GM18511 (cell line): ENCODE results near the gene PCED1B.

Experiments
- ATAC-seq: cut with Tn5 transposase; IDR thresholded peaks from one replicate; pipeline ENCODE4 v1.9.1; 2021; ENCODE audit warnings: mild to moderate bottlenecking, moderate library complexity; ENCODE audit not compliant: unreplicated experiment

The PCED1B gene

DNA sequence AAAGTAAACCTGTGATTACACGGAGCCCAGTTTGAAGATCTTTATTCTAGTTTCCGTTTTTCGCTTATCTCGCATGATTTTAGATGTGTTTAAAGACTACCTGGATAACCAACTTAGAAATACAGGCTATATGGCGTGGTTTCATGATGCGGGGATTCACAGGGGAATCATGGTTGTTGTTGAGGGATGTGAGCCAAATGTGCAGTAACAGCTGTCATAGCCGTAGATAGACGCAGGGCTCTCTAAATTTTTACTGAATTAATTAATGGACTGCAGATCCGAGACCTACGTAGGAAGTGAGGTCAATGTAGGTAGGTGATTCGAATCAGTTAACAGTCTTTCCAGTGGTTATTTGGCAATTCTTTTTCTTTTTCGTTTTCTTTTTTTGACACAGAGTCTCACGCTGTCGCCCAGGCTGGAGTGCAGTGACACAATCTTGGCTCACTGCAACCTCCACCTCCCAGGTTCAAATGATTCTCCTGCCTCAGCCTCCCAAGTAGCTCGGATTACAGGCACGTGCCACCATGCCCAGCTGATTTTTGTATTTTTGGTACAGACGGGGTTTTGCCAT, 145.2 kb downstream of the PCED1B start:
- no peak for ATAC-seq

DNA sequence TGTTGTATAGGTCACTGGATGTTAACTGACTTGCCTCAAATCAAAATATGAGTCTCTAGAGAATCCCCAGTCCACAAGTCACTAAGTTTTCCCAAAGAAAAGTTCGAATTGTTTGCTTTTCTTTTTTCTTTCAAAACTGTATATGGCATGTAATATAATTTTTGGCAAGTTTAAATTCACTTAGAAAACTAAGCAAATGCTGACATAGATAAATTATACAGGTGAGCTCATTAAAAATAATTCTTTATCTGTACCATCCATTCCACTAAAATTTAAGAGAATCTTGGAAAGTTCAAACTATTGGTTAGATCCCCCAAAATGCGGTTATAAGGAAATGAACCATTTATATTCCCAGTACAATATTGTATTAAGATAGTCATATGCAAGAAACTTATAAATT, 145.9 kb downstream of the PCED1B start:
- ATAC-seq: no peak

- no peak for ATAC-seq
These were observed 146.8 kb downstream of the PCED1B start for GRCh38 chr12:47226199-47226598.

GRCh38 chr12:47228802-47229201, 149.4 kb downstream of the PCED1B start:
- no peak for ATAC-seq

DNA sequence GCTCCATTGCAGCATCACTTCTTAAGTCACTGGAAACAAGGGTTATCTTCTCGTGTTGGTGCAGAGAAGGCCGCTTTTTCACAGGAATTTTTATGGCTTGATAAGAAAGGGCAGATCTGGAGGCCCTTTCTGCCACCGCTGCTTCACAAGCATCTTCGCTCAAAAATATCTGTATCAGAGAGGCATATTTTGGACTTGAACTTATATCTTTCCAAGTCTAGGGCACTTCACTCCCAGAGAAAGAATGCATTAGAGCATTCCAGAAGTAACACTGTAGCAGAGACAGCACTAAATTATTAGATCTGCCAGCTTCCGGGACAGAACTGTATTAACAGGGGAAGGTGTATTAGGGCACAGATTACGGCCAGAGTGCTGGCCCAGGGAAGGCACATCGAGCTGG, 152.0 kb downstream of the PCED1B start:
- no peak for ATAC-seq

DNA sequence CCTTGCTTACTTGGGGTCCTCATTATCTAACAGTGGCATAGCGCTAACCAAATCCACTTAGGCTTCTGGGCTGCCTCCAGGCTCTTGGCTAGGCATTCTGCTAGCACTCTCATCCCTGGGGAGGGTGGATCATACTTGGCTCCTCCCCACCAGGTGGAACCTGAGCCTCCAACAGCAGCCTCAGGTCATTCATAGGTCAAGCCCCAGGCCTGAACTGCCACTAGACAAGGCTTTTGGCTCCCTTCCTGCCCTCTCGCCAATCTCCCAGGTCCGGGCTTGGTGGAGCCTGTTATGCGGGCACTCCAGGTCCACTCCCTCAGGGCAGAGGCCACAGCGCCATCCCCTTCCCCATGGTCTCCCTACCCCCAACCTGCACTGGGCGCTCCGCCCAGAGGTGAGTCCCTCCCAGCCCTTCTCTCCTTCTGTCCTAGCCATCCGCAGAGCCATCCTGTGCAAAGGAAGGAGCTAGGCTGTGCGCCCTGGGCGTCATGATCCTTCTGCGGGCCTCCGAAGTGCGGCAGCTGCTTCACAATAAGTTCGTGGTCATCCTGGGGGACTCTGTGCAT, 155.2 kb downstream of the PCED1B start:
- ATAC-seq: no peak

- ATAC-seq: no peak
These were observed 156.0 kb downstream of the PCED1B start for GRCh38 chr12:47235258-47236040.

DNA sequence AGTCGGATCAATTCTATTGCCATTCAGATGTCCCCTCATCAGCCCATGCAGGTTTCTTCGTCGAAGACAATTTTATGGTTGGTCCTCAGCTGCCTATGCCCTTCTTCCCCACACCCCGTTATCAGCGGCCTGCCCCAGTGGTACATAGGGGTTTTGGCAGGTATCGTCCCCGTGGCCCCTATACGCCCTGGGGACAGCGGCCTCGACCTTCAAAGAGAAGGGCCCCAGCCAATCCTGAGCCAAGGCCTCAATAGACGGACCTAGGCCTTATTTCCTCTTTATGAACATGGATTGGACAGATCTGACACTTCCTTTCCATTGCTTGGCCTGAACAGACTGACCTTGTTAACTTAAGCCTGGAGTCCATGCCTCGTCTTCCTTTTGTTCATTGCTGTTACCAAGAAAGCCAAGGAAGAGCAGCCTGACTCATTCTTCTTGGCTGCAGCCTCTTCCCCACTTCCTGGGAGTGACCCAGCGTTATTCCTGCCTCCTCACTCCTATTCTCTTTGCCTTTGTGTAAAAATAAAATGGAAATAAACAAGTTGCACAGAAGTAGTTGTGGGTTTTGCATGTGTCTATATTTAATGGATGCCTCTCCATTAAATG, 156.8 kb downstream of the PCED1B start:
- no peak for ATAC-seq

DNA sequence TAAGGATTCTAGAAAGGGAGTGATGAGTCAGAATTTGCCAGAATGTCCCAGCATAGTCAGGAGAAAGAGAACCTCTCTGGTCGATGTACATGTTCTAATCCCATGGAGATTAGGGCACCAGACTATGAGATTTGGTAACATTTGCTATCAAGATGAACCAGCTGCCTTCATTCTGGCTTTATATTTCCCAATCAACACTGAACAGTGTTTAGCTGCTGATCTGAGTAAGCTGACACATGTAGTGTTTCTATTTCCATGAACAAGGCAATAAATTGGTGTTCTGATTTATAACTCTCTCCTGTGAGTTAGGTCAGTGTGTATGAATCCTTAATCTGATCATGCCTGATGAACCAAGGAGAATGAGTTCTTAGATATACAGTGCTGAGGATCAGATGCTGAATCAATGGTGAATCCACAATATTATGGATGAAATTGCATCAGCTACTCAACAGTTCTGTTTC, 158.4 kb downstream of the PCED1B start:
- ATAC-seq: no peak

DNA sequence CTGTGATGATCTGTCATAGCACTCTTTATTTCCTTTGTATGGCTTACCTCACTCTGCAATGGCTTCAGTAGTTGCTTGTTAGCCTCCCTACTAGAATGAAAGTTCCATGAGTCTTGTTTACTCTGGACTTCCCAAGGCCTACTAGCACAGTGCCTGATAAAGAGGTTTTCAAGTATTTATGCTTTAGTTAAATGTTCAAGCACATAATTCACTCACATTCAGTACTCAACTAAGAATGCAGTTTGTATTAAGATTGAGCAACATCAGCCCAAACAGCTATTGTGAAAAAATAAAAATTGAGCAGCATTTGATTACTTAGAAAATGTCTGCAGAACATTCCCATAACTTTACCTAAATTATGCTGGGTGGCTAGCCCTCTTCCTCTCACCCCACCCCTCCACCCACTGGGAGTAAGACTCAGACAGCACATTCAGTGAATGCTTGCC, 159.3 kb downstream of the PCED1B start:
- ATAC-seq: no peak

DNA sequence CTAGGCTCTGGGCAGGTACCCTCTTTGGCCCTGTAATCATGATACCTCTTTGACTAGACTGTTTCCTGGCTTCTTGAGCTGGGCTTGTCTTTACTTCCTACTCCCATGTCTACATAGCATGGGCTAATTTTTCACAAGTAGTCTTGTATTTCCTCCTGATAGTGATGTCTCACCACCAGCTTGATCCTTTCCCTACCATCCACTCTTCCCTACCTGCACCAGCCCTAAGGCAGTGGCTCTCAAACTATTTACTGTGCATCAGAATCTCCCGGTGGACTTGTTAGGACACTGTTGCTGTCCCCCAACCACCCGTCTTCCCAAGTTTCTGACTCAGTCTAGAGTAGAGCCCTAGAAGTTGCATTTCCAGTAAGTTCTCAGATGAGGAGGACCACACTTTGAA, 163.0 kb downstream of the PCED1B start:
- ATAC-seq: no peak

DNA sequence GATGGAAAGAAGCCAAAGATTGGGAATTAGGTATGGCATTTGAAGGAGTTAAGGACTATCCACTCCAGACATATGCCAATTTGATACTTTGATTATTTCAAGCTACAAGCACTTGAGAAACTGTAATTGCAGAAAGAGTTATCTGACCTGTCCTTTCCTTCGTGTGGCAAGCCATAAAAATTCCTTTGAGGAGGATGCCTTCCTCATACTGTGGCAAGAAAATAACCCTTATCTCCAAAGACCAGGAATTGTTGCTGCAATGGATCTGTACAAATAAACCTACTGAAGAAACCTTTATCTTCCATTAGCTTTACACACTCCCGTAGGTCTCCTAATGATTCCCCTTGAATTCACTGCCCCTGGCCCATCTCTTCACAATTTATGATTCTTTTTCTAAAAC, 165.4 kb downstream of the PCED1B start:
- ATAC-seq: no peak

- no peak for ATAC-seq
These were observed 166.2 kb downstream of the PCED1B start for GRCh38 chr12:47245623-47246022.

GRCh38 chr12:47247418-47247817, 168.0 kb downstream of the PCED1B start:
- ATAC-seq: no peak

GRCh38 chr12:47249082-47249481, 169.7 kb downstream of the PCED1B start:
- no peak for ATAC-seq

DNA sequence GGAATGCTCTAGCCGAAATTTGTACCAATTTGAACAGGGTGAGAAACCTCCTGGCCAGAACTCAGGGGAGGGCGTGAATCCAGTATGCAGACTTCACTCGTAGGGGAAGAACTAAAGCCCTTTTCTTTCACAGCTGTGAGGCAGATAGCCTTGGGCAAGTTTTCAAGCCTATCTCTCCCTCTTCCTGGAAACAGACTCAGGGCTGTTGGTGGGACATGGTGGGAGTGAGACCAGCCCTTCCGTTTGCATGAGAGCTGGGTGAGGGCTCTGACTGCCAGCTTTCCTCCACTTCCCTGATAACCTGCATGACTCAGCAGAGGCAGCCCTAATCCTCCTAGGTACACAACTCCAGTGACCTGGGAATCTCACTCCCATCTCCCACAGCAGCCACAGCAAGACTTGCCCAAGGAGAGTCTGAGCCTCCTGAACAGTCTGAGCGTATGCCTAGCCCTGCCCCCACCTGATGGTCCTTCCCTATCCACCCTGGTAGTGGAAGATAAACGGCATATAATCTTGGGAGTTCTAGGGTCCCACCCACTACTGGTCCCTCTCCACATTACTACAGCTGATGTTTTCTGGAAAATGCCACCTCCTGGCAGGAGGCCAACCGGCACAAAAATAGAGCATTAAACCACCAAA, 170.4 kb downstream of the PCED1B start:
- no peak for ATAC-seq

DNA sequence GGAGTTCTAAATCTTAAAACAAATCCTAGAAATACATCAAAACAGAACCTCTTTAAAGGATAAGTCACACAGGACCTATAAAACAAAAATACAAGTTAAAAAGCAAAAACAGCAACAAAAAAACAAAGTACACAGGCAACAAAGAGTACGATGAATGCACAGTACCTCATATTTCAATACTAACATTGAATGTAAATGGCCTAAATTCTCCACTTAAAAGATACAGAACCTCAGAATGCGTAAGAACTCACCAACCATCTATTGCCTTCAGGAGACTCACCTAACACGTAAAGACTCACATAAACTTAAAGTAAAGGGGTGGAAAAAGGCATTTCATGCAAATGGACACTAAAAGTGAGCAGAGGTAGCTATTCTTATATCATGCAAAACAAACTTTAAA, 172.5 kb downstream of the PCED1B start:
- no peak for ATAC-seq

GRCh38 chr12:47264951-47265350, 185.5 kb downstream of the PCED1B start:
- no peak for ATAC-seq

- ATAC-seq: no peak
These were observed 186.0 kb downstream of the PCED1B start for GRCh38 chr12:47265391-47265790.

DNA sequence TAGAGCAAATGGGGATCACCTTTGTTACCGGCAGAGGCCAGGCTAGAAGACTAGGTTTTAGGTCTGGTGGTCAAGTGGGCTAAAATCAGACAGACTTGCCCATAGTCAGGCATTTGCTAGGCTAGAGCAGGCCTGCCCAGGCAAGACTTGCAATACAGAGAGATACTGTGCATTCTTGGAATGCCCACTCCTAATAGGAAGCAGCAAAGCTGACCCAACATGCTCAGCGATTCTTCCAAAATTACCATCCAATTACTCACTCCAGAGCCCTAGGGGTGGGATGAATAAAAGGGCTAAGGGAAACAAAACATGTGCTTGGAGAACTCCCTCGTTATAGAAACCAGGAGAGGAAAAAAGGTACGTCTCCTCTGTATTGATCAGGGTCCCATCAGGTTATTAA, 188.2 kb downstream of the PCED1B start:
- ATAC-seq: no peak
